DOHH2 (cell line): ENCODE measurements around the gene PARP2.

Experiments used
- H3F3A ChIP-seq: fragments of 200-600 bp; sonication (generic), shearing (Covaris generic); 2 replicates; pipeline ENCODE4 v1.6.0; 2016; ENCODE audit warnings: antibody characterized with exemption, mild to moderate bottlenecking; ENCODE audit not compliant: control insufficient read depth, insufficient read depth
- H3K27ac ChIP-seq: fragments of 200-600 bp; sonication (generic); 2 replicates; pipeline ENCODE4 v1.5.1; 2014; ENCODE audit warnings: low read depth, mild to moderate bottlenecking, low read length, moderate library complexity
- H3K27me3 ChIP-seq: fragments of 200-600 bp; sonication (generic); 2 replicates; pipeline ENCODE4 v1.6.1; 2014; ENCODE audit warnings: mild to moderate bottlenecking, low read length, mixed read lengths; ENCODE audit not compliant: control insufficient read depth
- H3K36me3 ChIP-seq: fragments of 200-600 bp; sonication (generic); 2 replicates; pipeline ENCODE4 v1.6.1; 2014; ENCODE audit warnings: mild to moderate bottlenecking, low read length, moderate library complexity, mixed read lengths; ENCODE audit not compliant: control insufficient read depth
- H3K4me1 ChIP-seq: fragments of 200-600 bp; sonication (generic); 2 replicates; pipeline ENCODE4 v1.6.1; 2014; ENCODE audit warnings: mild to moderate bottlenecking, low read length, mixed read lengths; ENCODE audit not compliant: control insufficient read depth
- H3K4me2 ChIP-seq: fragments of 200-600 bp; sonication (generic); 2 replicates; pipeline ENCODE4 v1.6.0; 2014; ENCODE audit warnings: mild to moderate bottlenecking, low read length, moderate library complexity
- H3K4me3 ChIP-seq: fragments of 200-600 bp; sonication (generic); 2 replicates; pipeline ENCODE4 v1.5.1; 2014; ENCODE audit warnings: mild to moderate bottlenecking, low read length, mixed read lengths
- H3K79me2 ChIP-seq: fragments of 200-600 bp; sonication (generic); 2 replicates; pipeline ENCODE4 v1.6.1; 2014; ENCODE audit warnings: mild to moderate bottlenecking, low read length, mixed read lengths; ENCODE audit not compliant: control insufficient read depth
- H3K9me2 ChIP-seq: fragments of 200-600 bp; sonication (generic); replicated peaks from 2 replicates; pipeline ENCODE4 v1.6.1; 2014; ENCODE audit warnings: mild to moderate bottlenecking, low read length, mixed read lengths; ENCODE audit not compliant: control insufficient read depth
- H3K9me3 ChIP-seq: fragments of 200-600 bp; sonication (generic); 2 replicates; pipeline ENCODE4 v1.6.1; 2014; ENCODE audit warnings: antibody characterized with exemption, low read length, mixed read lengths; ENCODE audit not compliant: control insufficient read depth, insufficient read depth
- H4K20me1 ChIP-seq: fragments of 200-600 bp; sonication (generic); 2 replicates; pipeline ENCODE4 v1.6.0; 2014; ENCODE audit warnings: low read depth, mild to moderate bottlenecking, antibody characterized with exemption, low read length, moderate library complexity; ENCODE audit not compliant: control insufficient read depth, insufficient read depth
- EZH2phosphoT487 ChIP-seq: fragments of 200-600 bp; sonication (generic); IDR thresholded peaks from 2 replicates; pipeline ENCODE4 v1.6.1; 2017; ENCODE audit warnings: borderline replicate concordance, mild to moderate bottlenecking, antibody characterized with exemption, low read length, moderate library complexity, mixed read lengths
- TF ChIP-seq, protein P1 (sequence below): fragments of 200-600 bp; sonication (generic); IDR thresholded peaks from one replicate; pipeline ENCODE4 v1.5.1; 2014; ENCODE audit warnings: antibody characterized with exemption, mild to moderate bottlenecking, low read depth, low read length; ENCODE audit not compliant: poor library complexity, severe bottlenecking

PARP2 gene

DNA sequence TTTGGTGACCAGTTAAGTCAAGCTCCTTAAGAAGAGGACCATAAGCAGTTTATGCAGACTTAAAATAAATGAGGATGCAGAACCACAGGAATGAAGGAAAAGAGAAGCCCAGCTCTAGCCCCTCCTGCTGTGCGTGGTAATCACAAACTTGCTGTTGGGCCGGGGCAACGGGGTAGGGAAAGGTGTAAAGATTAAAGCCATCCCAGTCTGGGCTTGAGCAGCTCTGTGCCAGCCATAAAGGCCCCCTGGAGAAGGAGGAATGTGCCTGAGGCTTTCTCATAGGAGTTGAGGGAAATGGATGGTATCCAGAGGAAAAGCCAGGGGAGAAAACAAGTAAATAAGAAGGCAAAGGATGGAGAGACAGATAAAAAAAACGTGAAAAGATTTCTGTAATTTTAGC is 44.7 kb downstream of the PARP2 start:
- Histone ChIP-seq H3K4me3 (no peak overlapping the region), H3F3A (no peaks in the 10 kb centered on the region), H3K27ac (no peak overlapping the region), H3K9me3 (no peaks in the 10 kb centered on the region), H3K9me2 (no peaks in the 10 kb centered on the region), H3K27me3 (no peaks in the 10 kb centered on the region), H3K4me2 (no peak overlapping the region), H3K79me2 (no peaks in the 10 kb centered on the region), H3K4me1 (no peaks in the 10 kb centered on the region), H4K20me1 (no peaks in the 10 kb centered on the region), H3K36me3 (peaks cover 70% of the 10 kb centered on the region)
- no peak for TF ChIP-seq EZH2phosphoT487
- TF ChIP-seq, protein P1, sequence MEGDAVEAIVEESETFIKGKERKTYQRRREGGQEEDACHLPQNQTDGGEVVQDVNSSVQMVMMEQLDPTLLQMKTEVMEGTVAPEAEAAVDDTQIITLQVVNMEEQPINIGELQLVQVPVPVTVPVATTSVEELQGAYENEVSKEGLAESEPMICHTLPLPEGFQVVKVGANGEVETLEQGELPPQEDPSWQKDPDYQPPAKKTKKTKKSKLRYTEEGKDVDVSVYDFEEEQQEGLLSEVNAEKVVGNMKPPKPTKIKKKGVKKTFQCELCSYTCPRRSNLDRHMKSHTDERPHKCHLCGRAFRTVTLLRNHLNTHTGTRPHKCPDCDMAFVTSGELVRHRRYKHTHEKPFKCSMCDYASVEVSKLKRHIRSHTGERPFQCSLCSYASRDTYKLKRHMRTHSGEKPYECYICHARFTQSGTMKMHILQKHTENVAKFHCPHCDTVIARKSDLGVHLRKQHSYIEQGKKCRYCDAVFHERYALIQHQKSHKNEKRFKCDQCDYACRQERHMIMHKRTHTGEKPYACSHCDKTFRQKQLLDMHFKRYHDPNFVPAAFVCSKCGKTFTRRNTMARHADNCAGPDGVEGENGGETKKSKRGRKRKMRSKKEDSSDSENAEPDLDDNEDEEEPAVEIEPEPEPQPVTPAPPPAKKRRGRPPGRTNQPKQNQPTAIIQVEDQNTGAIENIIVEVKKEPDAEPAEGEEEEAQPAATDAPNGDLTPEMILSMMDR: no peak

DNA sequence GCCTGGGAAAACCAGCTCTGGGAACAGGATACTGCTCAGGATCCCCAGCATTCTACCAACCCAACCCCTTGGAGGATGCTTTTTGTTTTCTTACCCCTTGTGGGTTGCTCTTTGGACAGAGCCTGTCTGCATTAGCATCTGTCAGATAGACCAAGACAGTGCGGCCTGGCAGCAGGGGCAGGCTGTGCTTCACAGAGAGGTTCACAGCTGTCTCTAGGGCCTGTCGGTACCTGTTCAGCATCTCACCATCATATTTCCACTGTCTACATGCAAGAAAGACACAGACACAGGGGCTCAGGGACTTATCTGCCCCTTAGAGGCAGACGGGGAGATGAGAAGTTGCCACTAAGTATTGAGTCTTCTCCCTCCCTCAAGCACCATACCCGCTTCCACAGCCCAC is 48.1 kb downstream of the PARP2 start:
- Histone ChIP-seq H3F3A (no peaks in the 10 kb centered on the region), H4K20me1 (no peaks in the 10 kb centered on the region), H3K4me2 (no peak overlapping the region), H3K36me3 (peaks cover 65% of the 10 kb centered on the region), H3K79me2 (no peaks in the 10 kb centered on the region), H3K27me3 (no peaks in the 10 kb centered on the region), H3K4me3 (no peak overlapping the region), H3K27ac (no peak overlapping the region), H3K4me1 (no peaks in the 10 kb centered on the region), H3K9me3 (no peaks in the 10 kb centered on the region), H3K9me2 (no peaks in the 10 kb centered on the region)
- TF ChIP-seq, protein P1: no peak

DNA sequence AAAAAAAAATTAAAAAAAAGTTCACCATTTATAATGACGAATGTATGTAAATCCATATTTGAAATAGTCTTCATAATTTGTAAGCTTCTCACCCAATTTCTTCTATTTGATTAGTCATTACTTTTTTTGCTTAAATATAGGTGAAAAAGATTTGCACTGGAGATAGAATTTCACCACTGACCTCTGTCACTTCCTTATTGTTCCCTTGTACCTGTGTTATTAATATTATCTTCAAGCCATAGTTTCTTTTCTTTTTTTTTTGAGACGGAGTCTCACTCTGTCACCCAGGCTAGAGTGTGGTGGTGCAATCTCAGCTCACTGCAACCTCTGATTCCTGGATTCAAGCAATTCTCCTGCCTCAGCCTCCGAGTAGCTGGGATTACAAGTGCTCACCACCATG is 54.1 kb downstream of the PARP2 start:
- Histone ChIP-seq H3K27ac (no peak overlapping the region), H3K4me1 (no peaks in the 10 kb centered on the region), H4K20me1 (no peaks in the 10 kb centered on the region), H3K9me2 (no peaks in the 10 kb centered on the region), H3K9me3 (no peaks in the 10 kb centered on the region), H3K36me3 (peaks cover 48% of the 10 kb centered on the region), H3F3A (no peaks in the 10 kb centered on the region), H3K79me2 (no peaks in the 10 kb centered on the region), H3K4me3 (no peak overlapping the region), H3K27me3 (no peaks in the 10 kb centered on the region), H3K4me2 (no peak overlapping the region)
- no peak for TF ChIP-seq EZH2phosphoT487
- TF ChIP-seq, protein P1: no peak

DNA sequence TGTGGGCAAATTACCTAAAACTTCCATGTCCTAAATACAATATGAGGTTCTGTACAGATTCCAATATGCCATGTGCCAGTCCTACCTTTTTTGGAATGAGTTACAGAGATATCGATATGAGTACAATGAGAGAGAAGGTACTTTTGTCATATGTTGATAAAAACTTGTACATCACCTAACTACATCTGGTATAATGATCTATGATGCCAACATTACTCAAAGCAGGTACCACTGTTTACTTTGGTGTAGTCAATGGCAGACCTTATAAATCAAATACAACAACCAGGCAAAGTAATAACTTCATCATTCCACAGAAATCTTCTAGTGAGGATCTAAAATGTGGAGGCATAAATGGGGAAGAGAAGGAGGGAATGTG is 57.1 kb downstream of the PARP2 start:
- H3K9me3 ChIP-seq: no peaks in the 10 kb centered on the region
- H3K9me2 ChIP-seq: no peaks in the 10 kb centered on the region
- H3K4me2 ChIP-seq: no peak overlapping the region
- H4K20me1 ChIP-seq: no peaks in the 10 kb centered on the region
- H3K27me3 ChIP-seq: no peaks in the 10 kb centered on the region
- H3K4me3 ChIP-seq: no peak overlapping the region
- H3F3A ChIP-seq: no peaks in the 10 kb centered on the region
- no peaks in the 10 kb centered on the region for H3K4me1 ChIP-seq
- H3K36me3 ChIP-seq: peaks cover 55% of the 10 kb centered on the region
- H3K27ac ChIP-seq: no peak overlapping the region
- TF ChIP-seq, protein P1: no peak
- no peak for TF ChIP-seq EZH2phosphoT487
- H3K79me2 ChIP-seq: no peaks in the 10 kb centered on the region
